ENCODE data around the gene DND1.
"Not testable (repeated sequence)": the region's sequence is repeated elsewhere in the genome, so short reads cannot be mapped to it uniquely, and the experiment has no call there.

Gene DND1

GRCh38 chr5:140658870-140659269 is 14.5 kb downstream of the DND1 start:
- no peak for TF ChIP-seq CTCF (IDR thresholded peaks at IDR 0.05; ENCODE audit: insufficient read depth, low read length, missing control alignments)
- no peak overlapping the region for H3K4me3 ChIP-seq (ENCODE audit: low read depth, low read length)
- ChIA-PET POLR2A (interaction anchor here (0.9 kb wide), 1 partner anchor 11 kb away, joined by 5 read pairs; the partner anchor contains the start of genes IK and NDUFA2), CTCF (no interaction called here)
- DNase-seq (ENCODE audit: low read depth, low spot score): no peak

- CTCF ChIA-PET: interaction anchor here (0.8 to 2.6 kb wide), 8 partner anchors 8 to 284 kb away, joined by 3 to 14 read pairs (median 4); partner anchors contain the start of genes EIF4EBP3 and TMCO6
- peak overlapping the region; percentile 95 for H3K4me3 ChIP-seq (ENCODE audit: low read depth, low read length)
- no peak for DNase-seq (ENCODE audit: low read depth, low spot score)
- no peak for TF ChIP-seq CTCF (IDR thresholded peaks at IDR 0.05; ENCODE audit: insufficient read depth, low read length, missing control alignments)
- POLR2A ChIA-PET: interaction anchor here (0.7 to 2.4 kb wide), 14 partner anchors 9 to 99 kb away, joined by 3 to 24 read pairs (median 4); partner anchors contain the start of genes EIF4EBP3, HARS1, HARS2 and SRA1
These were observed 26.3 kb downstream of the DND1 start for GRCh38 chr5:140647042-140647419.

- no peak overlapping the region for H3K4me3 ChIP-seq (ENCODE audit: low read depth, low read length)
- ChIA-PET POLR2A (interaction anchor here (1.8 kb wide), 1 partner anchor 77 kb away, joined by 3 read pairs; no protein-coding TSS in a partner anchor), CTCF (interaction anchor here (0.7 to 3.2 kb wide), 4 partner anchors 96 to 291 kb away, joined by 3 to 12 read pairs (median 4); partner anchors contain the start of gene EIF4EBP3)
- TF ChIP-seq CTCF (IDR thresholded peaks at IDR 0.05; ENCODE audit: insufficient read depth, low read length, missing control alignments): no peak
- no peak for DNase-seq (ENCODE audit: low read depth, low spot score)
These were observed 30.7 kb downstream of the DND1 start for GRCh38 chr5:140642718-140643117.

GRCh38 chr5:140641716-140642115 is 31.7 kb downstream of the DND1 start:
- ChIA-PET CTCF (interaction anchor here (0.7 to 3.2 kb wide), 4 partner anchors 95 to 290 kb away, joined by 3 to 12 read pairs (median 4); partner anchors contain the start of gene EIF4EBP3), POLR2A (interaction anchor here (1.8 kb wide), 1 partner anchor 76 kb away, joined by 3 read pairs; no protein-coding TSS in a partner anchor)
- no peak for TF ChIP-seq CTCF (IDR thresholded peaks at IDR 0.05; ENCODE audit: insufficient read depth, low read length, missing control alignments)
- no peak for DNase-seq (ENCODE audit: low read depth, low spot score)
- no peak overlapping the region for H3K4me3 ChIP-seq (ENCODE audit: low read depth, low read length)

- TF ChIP-seq CTCF (IDR thresholded peaks at IDR 0.05; ENCODE audit: insufficient read depth, low read length, missing control alignments): peak; percentile 64
- POLR2A ChIA-PET: interaction anchor here (0.8 to 1.1 kb wide), 4 partner anchors 8 to 92 kb away, joined by 3 read pairs; partner anchors contain the start of genes EIF4EBP3, IK and NDUFA2
- CTCF ChIA-PET: interaction anchor here (0.6 to 2.6 kb wide), 18 partner anchors 8 to 398 kb away, joined by 3 to 14 read pairs (median 3); partner anchors contain the start of genes APBB3, EIF4EBP3, IK and NDUFA2
These were observed 34.0 kb downstream of the DND1 start, which contains the start of gene TMCO6 for GRCh38 chr5:140639148-140639981. TMCO6 (plus strand) TSS chr5:140639451; CDS start chr5:140639528, 77 bp downstream.

GRCh38 chr5:140638898-140639147 is 34.6 kb downstream of the DND1 start:
- POLR2A ChIA-PET: interaction anchor here (0.8 to 1.1 kb wide), 3 partner anchors 9 to 91 kb away, joined by 3 read pairs; partner anchors contain the start of genes EIF4EBP3, IK and NDUFA2

More at GRCh38 chr5:140639148-140639981, 34.0 kb downstream of the DND1 start, which contains the start of gene TMCO6:
- H3K4me3 ChIP-seq (ENCODE audit: low read depth, low read length): peak within 1 kb of the TSS; percentile 80
- DNase-seq (ENCODE audit: low read depth, low spot score): peak; percentile 46

More at GRCh38 chr5:140638898-140639147, 34.6 kb downstream of the DND1 start:
- CTCF ChIA-PET: interaction anchor here (0.8 to 2.6 kb wide), 14 partner anchors 8 to 397 kb away, joined by 3 to 14 read pairs (median 4); partner anchors contain the start of genes APBB3, EIF4EBP3, IK and NDUFA2
- not testable (repeated sequence) for DNase-seq (ENCODE audit: low read depth, low spot score)
- H3K4me3 ChIP-seq (ENCODE audit: low read depth, low read length): peak overlapping the region; percentile 46
